Esophagus squamous epithelium (tissue), 4 donors: Measurements from ENCODE around the gene PLEKHA5.

ENCODE experiments used
- CTCF ChIP-seq, 6 experiments: fragments of 450-650 bp in 4 of 6; fragments of 200-600 bp in 2 of 6; sonication (generic) in 2 of 6; IDR thresholded peaks; one replicate each; pipeline ENCODE4 v1.5.1; 2016 to 2019; ENCODE audit warnings: antibody characterized with exemption in 6 of 6, mild to moderate bottlenecking in 4 of 6, moderate library complexity in 4 of 6
- POLR2A ChIP-seq, 4 donors: fragments of 450-650 bp; IDR thresholded peaks; one replicate each; pipeline ENCODE4 v1.6.1; 2017; ENCODE audit warnings: antibody characterized with exemption in 4 of 4, mild to moderate bottlenecking in 4 of 4, moderate library complexity in 3 of 4

- TF ChIP-seq POLR2A (IDR thresholded peaks at IDR 0.05): no peak
- TF ChIP-seq CTCF (IDR thresholded peaks at IDR 0.05): no peak
Measured at GRCh38 chr12:19095331-19095730, 34.2 kb upstream of the PLEKHA5 start.
